SK-N-SH (cell line): ENCODE data around the gene UBE2D3. TPM values are rescaled to one million over a fixed set of nuclear protein-coding genes. Genes with fewer than 3 reads are reported as not detected.

ENCODE experiments used
- CTCF ChIA-PET: fragments of 300-600, 350-600 bp; formaldehyde crosslinking; extraction: SDS; loops from one replicate; lab custom pipeline; 2021; lab: Yijun Ruan, JAX
- POLR2A ChIA-PET: fragments of 350-600 bp; sonication (Branson Sonifier 250); formaldehyde crosslinking; extraction: SDS; loops from one replicate; lab custom pipeline; 2020; ENCODE audit warnings: antibody characterized with exemption, inconsistent platforms; lab: Yijun Ruan, JAX
- DNase-seq: peaks from one replicate; pipeline ENCODE4 v3.0.0; 2012
- H2AFZ ChIP-seq: fragments of 200-600 bp; sonication (generic); 2 replicates; pipeline ENCODE4 v1.8.1; 2016; ENCODE audit warnings: antibody characterized with exemption, mild to moderate bottlenecking, low read depth
- H3F3A ChIP-seq: fragments of 200-600 bp; sonication (generic); replicated peaks from 2 replicates; pipeline ENCODE3; 2016; ENCODE audit warnings: antibody characterized with exemption, mild to moderate bottlenecking; ENCODE audit not compliant: insufficient read depth
- H3K27ac ChIP-seq, 2 experiments: fragments of 200-500 bp in 1 of 2; fragments of 200-600 bp in 1 of 2; sonication (Bioruptor generic) in 1 of 2; sonication (generic), shearing (Covaris generic) in 1 of 2; 2 replicates each; pipeline versions ENCODE4 v1.5.1 to v1.6.1; 2014 to 2016; ENCODE audit warnings: low read depth in 2 of 2, inconsistent platforms in 1 of 2, low read length in 1 of 2, mild to moderate bottlenecking in 1 of 2, mixed read lengths in 1 of 2
- H3K27me3 ChIP-seq: fragments of 200-600 bp; sonication (generic), shearing (Covaris generic); 2 replicates; pipeline ENCODE4 v1.6.1; 2016; ENCODE audit warnings: mixed run types; ENCODE audit not compliant: insufficient read depth
- H3K36me3 ChIP-seq, 2 experiments: fragments of 200-500 bp in 1 of 2; fragments of 200-600 bp in 1 of 2; sonication (Bioruptor generic) in 1 of 2; sonication (generic) in 1 of 2; replicated peaks in 1 of 2; 2 replicates each; pipeline versions ENCODE3 to v1.5.1; 2014 to 2016; ENCODE audit warnings: low read length in 1 of 2, mild to moderate bottlenecking in 1 of 2; ENCODE audit not compliant: insufficient read depth in 2 of 2, control insufficient read depth in 1 of 2
- H3K4me1 ChIP-seq, 2 experiments: fragments of 200-500 bp in 1 of 2; fragments of 200-600 bp in 1 of 2; sonication (Bioruptor generic) in 1 of 2; sonication (generic), shearing (Covaris generic) in 1 of 2; 2 replicates each; pipeline versions ENCODE4 v1.5.1 to v1.6.1; 2014 to 2016; ENCODE audit warnings: low read depth in 1 of 2, low read length in 1 of 2, mixed run types in 1 of 2; ENCODE audit not compliant: insufficient read depth in 2 of 2, control insufficient read depth in 1 of 2
- H3K4me2 ChIP-seq: fragments of 200-600 bp; sonication (generic), shearing (Covaris generic); 2 replicates; pipeline ENCODE4 v1.6.1; 2017; ENCODE audit warnings: mixed run types
- H3K4me3 ChIP-seq, 2 experiments: fragments of 200-500 bp in 1 of 2; fragments of 200-600 bp in 1 of 2; sonication (Bioruptor generic) in 1 of 2; sonication (generic), shearing (Covaris generic) in 1 of 2; 2 replicates each; pipeline versions ENCODE4 v1.5.1 to v1.8.1; 2014 to 2016; ENCODE audit warnings: low read depth in 2 of 2, inconsistent platforms in 1 of 2, low read length in 1 of 2, mild to moderate bottlenecking in 1 of 2, mixed read lengths in 1 of 2, moderate library complexity in 1 of 2
- H3K79me2 ChIP-seq: fragments of 200-600 bp; sonication (generic); 2 replicates; pipeline ENCODE4 v1.8.1; 2017; ENCODE audit warnings: mild to moderate bottlenecking; ENCODE audit not compliant: insufficient read depth
- H3K9ac ChIP-seq: fragments of 200-600 bp; sonication (generic); 2 replicates; pipeline ENCODE4 v1.6.1; 2017; ENCODE audit warnings: mixed run types
- H3K9me2 ChIP-seq: fragments of 200-600 bp; sonication (generic); 2 replicates; pipeline ENCODE4 v1.6.1; 2017; ENCODE audit warnings: mixed run types
- H3K9me3 ChIP-seq: fragments of 200-600 bp; sonication (generic); 2 replicates; pipeline ENCODE4 v1.6.1; 2017; ENCODE audit warnings: mixed run types, mild to moderate bottlenecking, moderate library complexity
- H4K20me1 ChIP-seq: fragments of 200-600 bp; sonication (generic); 2 replicates; pipeline ENCODE4 v1.6.1; 2017; ENCODE audit warnings: mild to moderate bottlenecking, mixed run types; ENCODE audit not compliant: insufficient read depth
- CHD2 ChIP-seq: fragments of 150-350 bp; IDR thresholded peaks from 2 replicates; pipeline ENCODE4 v1.6.1; 2018; ENCODE audit warnings: low read length; ENCODE audit not compliant: partially characterized antibody
- CTCF ChIP-seq: fragments of 200-600 bp; sonication (generic); IDR thresholded peaks from 2 replicates; pipeline ENCODE4 v1.6.1; 2017; ENCODE audit warnings: antibody characterized with exemption, mild to moderate bottlenecking, moderate library complexity
- FOSL2 ChIP-seq: IDR thresholded peaks from 2 replicates; pipeline ENCODE4 v1.4.0; 2012; ENCODE audit warnings: low read depth, mild to moderate bottlenecking, moderate library complexity, borderline replicate concordance
- FOXM1 ChIP-seq: IDR thresholded peaks from 2 replicates; pipeline ENCODE4 v1.4.0; 2012; ENCODE audit warnings: low read depth, mild to moderate bottlenecking
- GABPA ChIP-seq: IDR thresholded peaks from 2 replicates; pipeline ENCODE4 v1.4.0; 2012; ENCODE audit warnings: low read depth, mild to moderate bottlenecking
- GATA2 ChIP-seq: sonication (generic); formaldehyde crosslinking; IDR thresholded peaks from 2 replicates; pipeline ENCODE4 v1.5.0; 2020; ENCODE audit warnings: mild to moderate bottlenecking, missing genetic modification reagents
- MXI1 ChIP-seq: IDR thresholded peaks from 2 replicates; pipeline ENCODE4 v1.6.1; 2012; ENCODE audit warnings: mild to moderate bottlenecking, low read depth, low read length, improper control_type of control experiment
- NFIC ChIP-seq: IDR thresholded peaks from 2 replicates; pipeline ENCODE4 v1.4.0; 2012; ENCODE audit warnings: borderline replicate concordance
- POLR2AphosphoS5 ChIP-seq: IDR thresholded peaks from 2 replicates; pipeline ENCODE4 v1.6.1; 2012; ENCODE audit warnings: low read depth, low read length
- RCOR1 ChIP-seq: fragments of 150-350 bp; IDR thresholded peaks from 2 replicates; pipeline ENCODE4 v1.6.1; 2017; ENCODE audit warnings: antibody characterized with exemption, low read length
- REST ChIP-seq: IDR thresholded peaks from 2 replicates; pipeline ENCODE4 v1.6.1; 2012; ENCODE audit warnings: mild to moderate bottlenecking, low read depth, low read length, moderate library complexity
- RFX5 ChIP-seq: IDR thresholded peaks from 2 replicates; pipeline ENCODE4 v1.6.1; 2012; ENCODE audit warnings: mild to moderate bottlenecking, improper control_type of control experiment, low read length
- SIN3A ChIP-seq: IDR thresholded peaks from 2 replicates; pipeline ENCODE4 v1.6.1; 2012; ENCODE audit warnings: low read depth, mild to moderate bottlenecking, low read length, moderate library complexity, borderline replicate concordance
- TEAD4 ChIP-seq: IDR thresholded peaks from 2 replicates; pipeline ENCODE4 v1.4.0; 2012; ENCODE audit warnings: mild to moderate bottlenecking, borderline replicate concordance; ENCODE audit not compliant: insufficient read depth
- WGBS: methylation state at CpG from one replicate; pipeline ENCODE4 v1.1.6; 2017; ENCODE audit warnings: low lambda C conversion rate; 5-methylcytosine and 5-hydroxymethylcytosine counted together
- polyA plus RNA-seq, 3 experiments: library from polyadenylated mRNA; depleted of rRNA; stranded (reverse); fragments of >200 nt; gene quantifications; 2 replicates each; pipeline ENCODE4 v1.2.3, GENCODE V29; 2012

UBE2D3 gene
- polyA plus RNA-seq, 1 of the 3 experiments (the other 2 are of a cell fraction), result 216 TPM

GRCh38 chr4:102868781-102869568 lies 41.6 kb upstream of the UBE2D3 start, which contains the start of gene CISD2 (continued):
- TF ChIP-seq CTCF, result no peak
- no peak for TF ChIP-seq NFIC
- TF ChIP-seq REST, result no peak; the same call in 1 of the 2 replicates
- peak; percentile 89 for TF ChIP-seq POLR2AphosphoS5
- peak; percentile 28 for TF ChIP-seq CHD2
- no peak for TF ChIP-seq FOXM1
- no peak for TF ChIP-seq GABPA
- TF ChIP-seq SIN3A, result peak; percentile 71; the same call in 1 of the 2 replicates
- no peak for TF ChIP-seq FOSL2
- TF ChIP-seq TEAD4, result no peak
- 0 out of 2 replicates have a peak, but pooled peaks have one; percentile 37 for TF ChIP-seq RFX5

GRCh38 chr4:102868153-102868780 lies 40.9 kb upstream of the UBE2D3 start:
- no peaks in the 10 kb centered on the region for H3K27me3 ChIP-seq
- no peaks in the 10 kb centered on the region for H4K20me1 ChIP-seq
- 18% methylated on average over 22 of the region's 23 CpGs for WGBS
- peaks cover 80% of the 10 kb centered on the region for H3K79me2 ChIP-seq
- peaks cover 9 to 10% of the 10 kb centered on the region in 2 experiments; a peak in 3 of 4 replicates for H3K4me1 ChIP-seq
- H3K9me3 ChIP-seq, result no peaks in the 10 kb centered on the region
- peaks cover 6% of the 10 kb centered on the region for H3F3A ChIP-seq
- peaks cover 0 to 6% of the 10 kb centered on the region in 2 experiments for H3K36me3 ChIP-seq
- H3K9me2 ChIP-seq, result no peaks in the 10 kb centered on the region
- DNase-seq, result no peak
- peak overlapping the region; percentile 89 to 98 for H3K27ac ChIP-seq
- H3K9ac ChIP-seq, result peak overlapping the region; percentile 73
- TF ChIP-seq RCOR1 (0 out of 2 replicates have a peak, but pooled peaks have one; percentile 11), GATA2 (CRISPR knock-in tag) (no peak), MXI1 (no peak; the same call in 1 of the 2 replicates)
- H3K4me3 ChIP-seq, result peak overlapping the region; percentile 68 to 70
- peak overlapping the region; percentile 84 for H3K4me2 ChIP-seq
- peak overlapping the region; percentile 92 for H2AFZ ChIP-seq
- POLR2A ChIA-PET, result interaction anchor here (0.6 to 2.9 kb wide), 6 partner anchors 11 to 324 kb away, joined by 3 to 85 read pairs (median 4); partner anchors contain the start of gene UBE2D3
- CTCF ChIA-PET, result interaction anchor here (0.6 kb wide), 1 partner anchor 39 kb away, joined by 4 read pairs; no protein-coding TSS in a partner anchor
